Peyer's patch (tissue), 4 donors: ENCODE results near the gene EVPL. TPM values are rescaled to one million over a fixed set of nuclear protein-coding genes. Genes with fewer than 3 reads are reported as not detected.
A peak's percentile ranks its signal among the peaks of the same experiment; 100 is the strongest.

ENCODE experiments used
- DNase-seq, 3 donors: peaks; one replicate each; pipeline ENCODE4 v3.0.0-alpha.2; 2017 to 2019
- H3K27ac ChIP-seq, 4 donors: fragments of 200-600 bp; sonication (generic); one replicate each; pipeline ENCODE4 v1.5.1; 2016 to 2019
- H3K27me3 ChIP-seq, 2 donors: fragments of 200-600 bp; sonication (generic); one replicate each; pipeline ENCODE4 v1.5.1; 2019
- H3K36me3 ChIP-seq, 3 donors: fragments of 200-600 bp; sonication (generic); one replicate each; pipeline ENCODE4 v1.5.1; 2016 to 2019
- H3K4me1 ChIP-seq, 4 donors: fragments of 200-600 bp; sonication (generic); one replicate each; pipeline ENCODE4 v1.5.1; 2016 to 2019
- H3K4me3 ChIP-seq, 4 donors: fragments of 200-600 bp; sonication (generic); 1 replicate in 3 of 4; 2 replicates in 1 of 4; pipeline ENCODE4 v1.5.1; 2016 to 2019; ENCODE audit warnings: mild to moderate bottlenecking in 1 of 4
- H3K9me3 ChIP-seq, 4 donors: fragments of 200-600 bp; sonication (generic); one replicate each; pipeline ENCODE4 v1.5.1; 2016 to 2019; ENCODE audit warnings: mild to moderate bottlenecking in 1 of 4
- CTCF ChIP-seq, 6 experiments: fragments of 450-650 bp in 4 of 6; fragments of 200-600 bp in 2 of 6; sonication (generic) in 1 of 6; IDR thresholded peaks; one replicate each; pipeline ENCODE4 v1.5.1; 2017 to 2019; ENCODE audit warnings: antibody characterized with exemption in 6 of 6, mild to moderate bottlenecking in 3 of 6, moderate library complexity in 1 of 6
- POLR2A ChIP-seq, 2 donors: fragments of 450-650 bp; IDR thresholded peaks; one replicate each; pipeline ENCODE4 v1.5.1; 2017; ENCODE audit warnings: antibody characterized with exemption in 2 of 2, mild to moderate bottlenecking in 2 of 2, moderate library complexity in 2 of 2
- total RNA-seq, 4 donors: library from RNA; depleted of rRNA; stranded (reverse); fragments of >200 nt; gene quantifications; one replicate each; pipeline ENCODE4 v1.1.0, GENCODE V29; 2016

EVPL gene
- total RNA-seq, 4 donors from 2014 or later, result 26.4 to 87.8 (median 55.0) TPM

- H3K27ac ChIP-seq, result peak overlapping the region in 1 of 4 donors; percentile 56
- DNase-seq, result no peak
- no peaks in the 10 kb centered on the region for H3K9me3 ChIP-seq
- no peaks in the 10 kb centered on the region for H3K27me3 ChIP-seq
- H3K36me3 ChIP-seq, result peaks cover 0 to 7% (median 0%) of the 10 kb centered on the region in 3 donors
- no peak for TF ChIP-seq POLR2A (IDR thresholded peaks at IDR 0.05)
- TF ChIP-seq CTCF (IDR thresholded peaks at IDR 0.05), result no peak
- peaks cover 0 to 20% (median 1%) of the 10 kb centered on the region in 4 donors for H3K4me1 ChIP-seq
- H3K4me3 ChIP-seq, result no peak overlapping the region
Observed at GRCh38 chr17:76033139-76033538, 6.0 kb upstream of the EVPL start.

- Histone ChIP-seq H3K9me3 (no peaks in the 10 kb centered on the region), H3K27ac (peak overlapping the region in 1 of 4 donors; percentile 2), H3K36me3 (peaks cover 0 to 3% (median 0%) of the 10 kb centered on the region in 3 donors), H3K27me3 (no peaks in the 10 kb centered on the region), H3K4me1 (peaks cover 0 to 24% (median 1%) of the 10 kb centered on the region in 4 donors), H3K4me3 (no peak overlapping the region)
- TF ChIP-seq POLR2A (IDR thresholded peaks at IDR 0.05) (no peak), CTCF (IDR thresholded peaks at IDR 0.05) (no peak)
- no peak for DNase-seq
Observed at GRCh38 chr17:76032780-76033108, 5.6 kb upstream of the EVPL start.

GRCh38 chr17:76032073-76032779 lies 5.1 kb upstream of the EVPL start:
- TF ChIP-seq POLR2A (IDR thresholded peaks at IDR 0.05) (no peak), CTCF (IDR thresholded peaks at IDR 0.05) (peak in 3 of 6 experiments; percentile 30 to 46 (median 40))
- H3K4me3 ChIP-seq, result no peak overlapping the region
- no peak for DNase-seq
- H3K36me3 ChIP-seq, result no peaks in the 10 kb centered on the region
- H3K9me3 ChIP-seq, result no peaks in the 10 kb centered on the region
- peaks cover 0 to 24% (median 1%) of the 10 kb centered on the region in 4 donors for H3K4me1 ChIP-seq
- peak overlapping the region in 1 of 4 donors; percentile 2 for H3K27ac ChIP-seq
- no peaks in the 10 kb centered on the region for H3K27me3 ChIP-seq

DNA sequence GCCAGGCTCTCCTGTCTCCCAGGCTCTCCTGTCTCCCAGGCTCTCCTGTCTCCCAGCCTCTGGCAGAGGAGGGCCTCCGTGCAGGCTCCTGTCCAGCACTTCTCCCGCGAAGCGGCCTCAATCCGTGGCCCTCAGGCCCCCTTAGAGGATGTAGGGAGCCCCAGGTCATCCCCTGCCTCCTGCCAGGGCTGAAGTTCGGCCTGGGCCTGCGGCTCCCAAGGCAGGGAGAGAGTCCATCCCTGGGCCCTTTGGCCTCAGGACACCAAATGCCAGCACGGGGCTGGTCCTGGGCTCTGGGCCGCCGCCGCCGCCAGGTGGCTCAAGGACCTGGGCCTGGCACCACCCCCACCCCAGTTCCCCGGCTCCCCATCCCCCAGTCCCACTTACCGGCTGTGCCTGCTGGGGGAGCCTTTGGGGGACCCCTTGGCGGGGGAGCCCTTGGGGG lies 370 bp downstream of the EVPL start:
- peak in 1 of 3 donors; percentile 81 for DNase-seq
- Histone ChIP-seq H3K36me3 (no peaks in the 10 kb centered on the region), H3K27me3 (no peaks in the 10 kb centered on the region), H3K4me1 (peaks cover 0 to 25% (median 1%) of the 10 kb centered on the region in 4 donors), H3K27ac (peak overlapping the region in 3 of 4 donors; percentile 69 to 93 (median 89)), H3K9me3 (no peaks in the 10 kb centered on the region), H3K4me3 (peak overlapping the region in 3 of 4 donors; percentile 21 to 61 (median 54))
- TF ChIP-seq POLR2A (IDR thresholded peaks at IDR 0.05) (no peak), CTCF (IDR thresholded peaks at IDR 0.05) (peak in 1 of 6 experiments; percentile 26)

- DNase-seq, result no peak
- TF ChIP-seq CTCF (IDR thresholded peaks at IDR 0.05), result no peak
- TF ChIP-seq POLR2A (IDR thresholded peaks at IDR 0.05), result no peak
- H3K27ac ChIP-seq, result no peak overlapping the region
- H3K27me3 ChIP-seq, result no peaks in the 10 kb centered on the region
- H3K36me3 ChIP-seq, result no peaks in the 10 kb centered on the region
- peaks cover 0 to 25% (median 1%) of the 10 kb centered on the region in 4 donors for H3K4me1 ChIP-seq
- H3K9me3 ChIP-seq, result no peaks in the 10 kb centered on the region
- H3K4me3 ChIP-seq, result peak overlapping the region in 2 of 4 donors; percentile 10 to 54
Observed at GRCh38 chr17:76025294-76025693, 1.8 kb downstream of the EVPL start.
